Neural progenitor cell (in vitro differentiated cells): ENCODE results near the gene SLC2A11.

Experiments used
- CTCF ChIP-seq: fragments of 200-600 bp; sonication (generic); IDR thresholded peaks from 2 replicates; pipeline ENCODE4 v1.5.1; 2017; ENCODE audit warnings: antibody characterized with exemption, mild to moderate bottlenecking
- EZH2phosphoT487 ChIP-seq: fragments of 200-600 bp; sonication (generic); IDR thresholded peaks from 2 replicates; pipeline ENCODE4 v1.6.1; 2017; ENCODE audit warnings: antibody characterized with exemption

- TF ChIP-seq CTCF (peak; percentile 64), EZH2phosphoT487 (no peak)
These were observed 4.4 kb downstream of the SLC2A11 start for GRCh38 chr22:23862103-23862502.
